Islet precursor cell (in vitro differentiated cells): ENCODE data around the gene UHMK1.
"Not testable (repeated sequence)": the region's sequence is repeated elsewhere in the genome, so short reads cannot be mapped to it uniquely, and the experiment has no call there.

Experiments used
- DNase-seq: peaks from one replicate; pipeline ENCODE4 v3.0.0-alpha.2; 2018

UHMK1 gene

GRCh38 chr1:162570718-162571117, 73.1 kb downstream of the UHMK1 start:
- DNase-seq, result no peak

- DNase-seq, result not testable (repeated sequence)
These were observed 73.5 kb downstream of the UHMK1 start for GRCh38 chr1:162571121-162571520.

GRCh38 chr1:162571696-162572095, 74.1 kb downstream of the UHMK1 start:
- DNase-seq, result no peak

- no peak for DNase-seq
These were observed 75.5 kb downstream of the UHMK1 start for GRCh38 chr1:162573136-162573535.

- no peak for DNase-seq
These were observed 80.6 kb downstream of the UHMK1 start for GRCh38 chr1:162578071-162578700.

GRCh38 chr1:162578936-162579335, 81.3 kb downstream of the UHMK1 start:
- DNase-seq, result no peak
